Prostate gland (tissue), 2 donors: ENCODE measurements around the gene NACC1. TPM values are rescaled to one million over a fixed set of nuclear protein-coding genes. Genes with fewer than 3 reads are reported as not detected.

Source experiments
- DNase-seq: peaks from one replicate; pipeline ENCODE4 v3.0.0-alpha.2; 2019; ENCODE audit warnings: low spot score
- H3K27ac ChIP-seq, 2 donors: fragments of 200-600 bp; sonication (generic); 2 replicates each; pipeline ENCODE4 v1.5.1; 2017 to 2019
- H3K27me3 ChIP-seq: fragments of 200-600 bp; sonication (generic); replicated peaks from 2 replicates; pipeline ENCODE4 v1.5.1; 2019; ENCODE audit not compliant: insufficient read depth
- H3K36me3 ChIP-seq, 2 donors: fragments of 200-600 bp; sonication (generic); 1 replicate in 1 of 2; 2 replicates in 1 of 2; pipeline versions ENCODE4 v1.5.1 to v1.8.1; 2017 to 2019
- H3K4me1 ChIP-seq: fragments of 200-600 bp; sonication (generic); replicated peaks from 2 replicates; pipeline ENCODE4 v1.5.1; 2019
- H3K4me3 ChIP-seq, 2 donors: fragments of 200-600 bp; sonication (generic); 2 replicates each; pipeline ENCODE4 v1.5.1; 2017 to 2019
- H3K9me3 ChIP-seq: fragments of 200-600 bp; sonication (generic); 2 replicates; pipeline ENCODE4 v1.5.1; 2017
- POLR2A ChIP-seq: fragments of 450-650 bp; IDR thresholded peaks from one replicate; pipeline ENCODE4 v1.6.1; 2016; ENCODE audit warnings: antibody characterized with exemption, mild to moderate bottlenecking
- POLR2AphosphoS5 ChIP-seq: sonication (generic); formaldehyde crosslinking; IDR thresholded peaks from one replicate; pipeline ENCODE4 v1.6.1; 2017; ENCODE audit warnings: antibody characterized with exemption
- WGBS: methylation state at CpG from one replicate; pipeline ENCODE4 v1.1.5; 2018; 5-methylcytosine and 5-hydroxymethylcytosine counted together
- intact Hi-C: fragments of 100-400 bp; cut with DNase I; formaldehyde crosslinking; loops from one replicate; pipeline ENCODE4 v1.14.2; 2022
- total RNA-seq, 2 donors: library from RNA; depleted of rRNA; stranded (reverse); fragments of >200 nt; gene quantifications; one replicate each; pipeline ENCODE4 v1.1.0, GENCODE V29; 2016
- TF ChIP-seq, protein P1 (sequence below), 4 experiments: fragments of 200-600 bp in 2 of 4; fragments of 450-650 bp in 2 of 4; sonication (generic) in 2 of 4; IDR thresholded peaks; 1 replicate in 3 of 4; 2 replicates in 1 of 4; pipeline ENCODE4 v1.5.1; 2016 to 2019; ENCODE audit warnings: antibody characterized with exemption in 4 of 4, mild to moderate bottlenecking in 2 of 4, moderate library complexity in 2 of 4

NACC1 gene
- total RNA-seq, 2 donors from 2014 or later = 52.4 to 91.9 TPM

DNA sequence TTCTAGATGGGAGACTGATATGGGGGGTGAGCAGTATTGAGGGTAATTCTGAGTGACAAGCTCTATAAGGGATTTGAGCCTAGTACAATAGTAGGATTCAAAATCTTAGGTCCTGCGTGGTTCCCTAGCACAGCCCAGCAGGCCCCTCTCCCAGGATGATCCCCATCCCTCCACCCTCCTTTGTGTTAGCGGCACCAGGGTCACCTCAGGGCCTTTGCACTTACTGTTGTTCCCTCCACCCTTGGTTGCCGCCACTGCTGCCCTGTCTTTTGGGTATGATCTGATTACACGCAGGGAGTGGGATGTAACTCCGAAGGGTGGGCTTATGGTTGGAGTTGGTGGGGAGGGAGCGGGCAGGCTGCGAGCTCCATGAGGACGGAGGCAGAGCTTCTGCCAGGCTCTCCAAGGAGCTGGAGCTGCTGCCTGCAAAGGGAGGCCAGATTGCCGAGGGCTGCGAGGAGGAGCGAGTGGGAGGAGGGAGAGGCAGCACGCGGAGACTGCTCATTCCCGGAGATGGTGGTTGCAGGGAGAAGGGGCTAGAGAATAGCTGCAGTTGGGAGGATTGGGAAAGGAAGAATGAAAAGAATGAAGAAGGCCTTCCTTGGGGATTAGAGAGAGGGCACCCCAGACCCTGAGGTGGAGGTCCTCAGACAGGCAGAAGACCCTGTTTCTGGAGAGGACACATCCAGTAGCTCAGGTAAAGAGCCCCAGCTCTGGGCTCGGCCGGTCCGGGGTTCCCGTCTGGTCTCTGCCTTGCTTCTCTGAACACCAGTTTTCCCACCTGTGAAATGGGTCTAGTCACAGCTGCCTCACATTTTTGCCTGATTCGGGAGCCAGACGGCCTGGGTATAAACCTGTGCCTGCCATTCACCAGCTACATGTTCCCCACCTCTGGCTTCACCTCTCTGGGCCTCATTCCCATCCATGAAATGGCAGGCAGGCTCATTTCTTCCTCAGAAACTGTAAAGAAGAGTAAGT, 5.2 kb downstream of the NACC1 start:
- intact Hi-C loops = no loop called here
- Histone ChIP-seq H3K9me3 (no peaks in the 10 kb centered on the region), H3K4me1 (no peaks in the 10 kb centered on the region), H3K4me3 (no peak overlapping the region), H3K36me3 (no peaks in the 10 kb centered on the region), H3K27ac (no peak overlapping the region), H3K27me3 (no peaks in the 10 kb centered on the region)
- TF ChIP-seq, protein P1, sequence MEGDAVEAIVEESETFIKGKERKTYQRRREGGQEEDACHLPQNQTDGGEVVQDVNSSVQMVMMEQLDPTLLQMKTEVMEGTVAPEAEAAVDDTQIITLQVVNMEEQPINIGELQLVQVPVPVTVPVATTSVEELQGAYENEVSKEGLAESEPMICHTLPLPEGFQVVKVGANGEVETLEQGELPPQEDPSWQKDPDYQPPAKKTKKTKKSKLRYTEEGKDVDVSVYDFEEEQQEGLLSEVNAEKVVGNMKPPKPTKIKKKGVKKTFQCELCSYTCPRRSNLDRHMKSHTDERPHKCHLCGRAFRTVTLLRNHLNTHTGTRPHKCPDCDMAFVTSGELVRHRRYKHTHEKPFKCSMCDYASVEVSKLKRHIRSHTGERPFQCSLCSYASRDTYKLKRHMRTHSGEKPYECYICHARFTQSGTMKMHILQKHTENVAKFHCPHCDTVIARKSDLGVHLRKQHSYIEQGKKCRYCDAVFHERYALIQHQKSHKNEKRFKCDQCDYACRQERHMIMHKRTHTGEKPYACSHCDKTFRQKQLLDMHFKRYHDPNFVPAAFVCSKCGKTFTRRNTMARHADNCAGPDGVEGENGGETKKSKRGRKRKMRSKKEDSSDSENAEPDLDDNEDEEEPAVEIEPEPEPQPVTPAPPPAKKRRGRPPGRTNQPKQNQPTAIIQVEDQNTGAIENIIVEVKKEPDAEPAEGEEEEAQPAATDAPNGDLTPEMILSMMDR (IDR thresholded peaks at IDR 0.05) = no peak
- TF ChIP-seq POLR2AphosphoS5 (no peak), POLR2A (no peak)
- no peak for DNase-seq
- 86% methylated on average over 20 of the region's 20 CpGs for WGBS

DNA sequence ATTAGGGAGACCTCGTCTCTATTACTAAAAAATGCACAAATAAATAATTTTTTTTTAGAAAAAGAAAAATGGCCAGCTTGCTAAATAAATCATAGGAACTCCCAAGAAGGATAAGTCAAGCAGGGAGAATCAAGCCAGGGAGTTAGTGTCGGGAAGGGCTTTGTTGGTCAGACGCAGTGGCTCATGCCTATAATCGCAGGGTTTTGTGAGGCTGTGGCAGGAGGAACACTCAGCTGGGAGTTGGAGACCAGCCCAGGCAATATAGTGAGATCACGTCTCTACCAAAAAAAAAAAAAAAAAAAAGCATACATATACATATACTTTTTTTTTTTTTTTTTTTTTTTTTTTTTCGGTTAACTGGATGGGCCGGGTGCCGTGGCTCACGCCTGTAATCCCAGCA, 9.0 kb downstream of the NACC1 start:
- no peaks in the 10 kb centered on the region for H3K36me3 ChIP-seq
- H3K27ac ChIP-seq = no peak overlapping the region
- H3K27me3 ChIP-seq = no peaks in the 10 kb centered on the region
- intact Hi-C loops = no loop called here
- no peak overlapping the region for H3K4me3 ChIP-seq
- TF ChIP-seq POLR2A (no peak), POLR2AphosphoS5 (no peak)
- TF ChIP-seq, protein P1 (IDR thresholded peaks at IDR 0.05) = no peak
- no peaks in the 10 kb centered on the region for H3K9me3 ChIP-seq
- no peak for DNase-seq
- no peaks in the 10 kb centered on the region for H3K4me1 ChIP-seq
- WGBS = 80% methylated on average over 9 of the region's 9 CpGs

DNA sequence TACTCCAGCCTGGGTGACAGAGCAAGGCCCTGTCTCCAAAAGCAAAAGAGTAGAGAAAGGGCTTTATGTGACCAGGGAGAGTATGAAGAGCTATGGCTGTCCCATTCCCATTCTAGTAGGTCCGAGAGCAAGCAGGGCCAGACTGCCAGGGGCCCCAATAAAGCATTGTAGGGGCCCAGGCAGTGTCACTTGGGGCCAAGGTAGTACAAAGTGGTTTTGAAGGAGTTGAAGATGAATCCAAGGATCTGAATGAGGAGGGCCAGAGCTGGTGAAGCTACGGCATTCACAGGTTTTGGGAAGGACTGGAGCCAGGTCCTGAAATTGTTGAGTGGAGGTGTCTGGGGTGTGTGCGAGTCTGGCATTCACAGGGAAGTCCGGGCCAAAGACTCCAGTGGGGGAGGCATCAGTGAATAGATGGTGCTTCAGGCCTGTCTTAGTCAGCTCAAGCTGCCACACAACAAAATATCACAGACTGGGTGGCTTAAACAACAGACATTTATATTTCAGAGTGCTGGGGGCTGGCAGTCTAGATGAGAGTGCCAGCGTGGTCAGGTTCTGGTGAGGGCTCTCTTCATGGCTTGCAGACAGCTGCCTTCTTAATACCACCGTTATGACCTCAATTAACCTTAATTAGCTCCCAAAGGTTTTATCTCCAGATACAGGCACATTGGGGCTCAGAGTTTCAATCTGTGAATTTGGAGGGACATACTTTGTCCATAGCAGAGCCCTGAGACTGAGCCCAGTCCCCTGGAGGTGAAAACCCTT, 9.9 kb downstream of the NACC1 start:
- Histone ChIP-seq H3K9me3 (no peaks in the 10 kb centered on the region), H3K4me1 (no peaks in the 10 kb centered on the region), H3K27me3 (no peaks in the 10 kb centered on the region), H3K4me3 (no peak overlapping the region), H3K36me3 (no peaks in the 10 kb centered on the region), H3K27ac (no peak overlapping the region)
- TF ChIP-seq, protein P1 (IDR thresholded peaks at IDR 0.05) = no peak
- TF ChIP-seq POLR2AphosphoS5 = no peak
- TF ChIP-seq POLR2A = no peak
- DNase-seq = no peak
- WGBS = 89% methylated on average over 6 of the region's 6 CpGs
- intact Hi-C loops = no loop called here

DNA sequence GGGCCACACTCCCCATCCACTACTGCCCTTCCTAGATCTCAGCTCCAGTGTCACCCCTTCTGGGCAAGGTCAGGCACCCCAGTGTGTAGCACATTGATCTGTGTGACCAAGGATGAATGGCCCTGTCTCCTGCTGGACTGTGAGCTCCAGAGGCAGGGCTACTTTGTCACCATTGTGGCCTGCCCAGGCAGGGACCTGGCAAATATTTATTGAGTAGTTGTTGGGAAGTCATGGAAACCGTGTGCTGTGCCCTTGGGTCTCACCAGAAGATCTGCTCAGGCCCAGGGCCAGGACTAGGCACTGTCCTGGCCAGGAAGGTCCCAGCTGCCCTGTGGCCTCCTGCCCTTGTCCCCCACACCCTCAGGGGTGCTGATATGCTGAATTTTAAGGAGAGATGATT, 10.5 kb downstream of the NACC1 start:
- Histone ChIP-seq H3K9me3 (no peaks in the 10 kb centered on the region), H3K4me3 (no peak overlapping the region), H3K27ac (no peak overlapping the region), H3K4me1 (no peaks in the 10 kb centered on the region), H3K27me3 (no peaks in the 10 kb centered on the region), H3K36me3 (no peaks in the 10 kb centered on the region)
- intact Hi-C loops = no loop called here
- WGBS = 38% methylated on average over 1 of the region's 1 CpG
- no peak for DNase-seq
- TF ChIP-seq, protein P1 (IDR thresholded peaks at IDR 0.05) = no peak
- TF ChIP-seq POLR2A (no peak), POLR2AphosphoS5 (no peak)
